HG02981 (cell line): Measurements from ENCODE around the gene SHANK3.

Experiments
- ATAC-seq: cut with Tn5 transposase; IDR thresholded peaks from one replicate; pipeline ENCODE4 v1.9.1; 2021; ENCODE audit warnings: mild to moderate bottlenecking, moderate library complexity; ENCODE audit not compliant: unreplicated experiment

SHANK3 gene

GRCh38 chr22:50711446-50712340 lies 39.1 kb downstream of the SHANK3 start:
- ATAC-seq = no peak

- ATAC-seq = no peak
Observed at GRCh38 chr22:50712341-50713007, 39.9 kb downstream of the SHANK3 start.

DNA sequence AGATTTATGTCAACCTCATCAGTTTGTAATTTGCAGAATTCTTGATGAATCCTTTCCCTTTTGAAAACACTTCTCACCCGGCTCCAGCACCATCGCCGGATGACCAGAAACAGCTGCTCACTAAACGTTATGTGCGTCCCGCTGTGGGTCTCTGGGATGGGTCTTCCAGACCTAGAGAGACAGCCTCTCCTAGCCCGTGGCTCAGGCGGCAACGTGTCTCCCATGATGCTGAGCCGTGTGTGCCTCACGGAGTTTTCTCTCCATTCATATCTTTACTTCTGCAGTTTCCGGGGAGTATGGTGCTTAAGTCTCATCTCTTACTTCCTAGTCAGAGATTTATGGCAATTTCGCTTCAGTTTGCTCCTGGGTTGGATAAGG lies 40.4 kb downstream of the SHANK3 start:
- no peak for ATAC-seq

DNA sequence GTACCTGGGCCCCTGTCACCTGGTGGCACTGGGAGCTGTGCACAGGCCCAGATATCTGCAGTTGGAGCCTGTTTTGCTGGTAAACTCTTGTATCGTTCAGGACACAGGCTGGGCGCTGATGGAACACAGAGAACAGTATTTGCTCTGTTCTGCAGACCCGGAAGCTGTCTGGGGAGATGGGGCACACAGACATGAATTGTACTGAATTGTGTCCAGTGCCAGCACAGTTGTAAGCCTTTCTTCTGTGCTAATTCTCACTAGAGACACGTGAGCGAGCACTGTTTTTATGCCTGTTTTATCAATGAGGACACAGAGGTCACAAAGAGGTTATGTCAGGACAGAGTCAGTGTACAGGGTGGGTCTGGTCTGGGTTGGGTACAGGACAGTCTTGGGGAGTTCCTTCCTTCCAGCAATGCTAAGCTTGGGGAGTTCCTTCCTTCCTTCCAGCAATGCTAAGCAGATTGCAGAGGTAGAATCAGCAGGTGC lies 41.0 kb downstream of the SHANK3 start:
- no peak for ATAC-seq

DNA sequence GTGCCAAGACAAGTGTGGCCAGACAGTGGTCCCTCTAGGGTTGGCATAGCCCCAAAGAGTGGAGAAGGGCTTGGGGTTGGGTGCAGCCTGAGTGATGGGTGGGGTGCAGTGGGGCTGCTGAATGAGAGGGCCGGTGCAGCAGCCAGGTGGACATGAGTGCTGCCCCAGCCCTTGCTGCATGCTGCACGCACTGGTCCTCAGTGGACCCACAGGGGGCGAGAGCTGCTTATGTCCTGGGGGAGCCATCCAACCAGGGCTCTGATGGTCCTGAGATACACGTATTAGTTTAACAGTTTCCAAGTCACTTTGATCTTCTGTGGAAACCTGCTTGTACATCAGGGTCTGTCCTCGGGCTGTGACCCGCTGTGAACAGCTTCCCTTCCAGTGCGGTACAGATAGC lies 41.5 kb downstream of the SHANK3 start:
- no peak for ATAC-seq

GRCh38 chr22:50714631-50715179 lies 42.1 kb downstream of the SHANK3 start:
- ATAC-seq = no peak

- no peak for ATAC-seq
Observed at GRCh38 chr22:50715250-50715649, 42.6 kb downstream of the SHANK3 start.

DNA sequence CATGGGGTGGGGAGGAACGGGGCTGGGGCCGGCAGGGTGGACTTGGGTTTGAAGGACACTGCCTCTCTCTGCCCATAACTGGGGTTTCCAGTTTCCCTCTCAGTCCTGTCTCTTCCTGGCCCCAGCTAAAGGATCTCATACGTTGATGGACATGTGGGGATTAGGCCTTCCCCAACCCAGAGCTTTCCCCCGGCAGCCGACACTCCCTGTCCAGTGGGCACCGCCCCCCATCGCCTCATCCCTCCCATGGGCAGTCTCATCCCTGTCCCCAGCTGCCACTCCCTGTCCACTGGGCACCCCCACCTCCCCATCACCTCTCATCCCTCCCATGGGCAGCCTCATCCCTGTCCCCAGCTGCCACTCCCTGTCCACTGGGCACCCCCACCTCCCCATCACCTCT lies 43.2 kb downstream of the SHANK3 start:
- no peak for ATAC-seq

- ATAC-seq = no peak
Observed at GRCh38 chr22:50716290-50717024, 43.8 kb downstream of the SHANK3 start.

DNA sequence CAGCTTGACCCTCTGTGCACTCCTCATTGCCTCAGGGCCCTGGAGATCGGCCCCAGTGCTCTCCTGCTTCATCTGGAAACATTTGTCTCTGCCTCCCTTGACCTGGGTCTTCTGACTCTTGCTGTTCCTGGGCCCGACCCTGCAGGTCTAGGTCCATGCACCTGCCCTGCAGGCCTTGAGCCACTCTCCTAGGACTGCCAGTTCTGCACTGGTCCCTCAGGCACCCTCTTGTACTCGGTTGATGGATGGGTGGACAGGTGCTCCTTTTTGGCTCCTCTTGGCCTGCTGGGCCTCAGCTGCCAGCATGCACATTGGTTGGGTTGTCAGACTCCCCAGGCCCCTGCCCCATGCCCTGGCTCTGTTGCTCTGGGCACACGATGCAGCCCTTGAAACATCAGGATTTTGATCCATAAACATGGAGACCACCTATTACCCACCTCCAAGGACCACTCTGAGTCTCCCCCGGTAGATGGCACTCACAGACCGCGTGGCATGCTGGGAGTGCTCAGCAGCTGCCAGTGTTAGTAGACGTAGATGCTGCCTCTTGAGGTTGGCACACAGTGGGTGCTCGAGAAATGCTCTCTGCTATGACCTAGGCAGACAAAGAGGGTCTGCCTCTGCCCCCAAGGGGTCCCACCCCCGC lies 45.2 kb downstream of the SHANK3 start:
- ATAC-seq = no peak

DNA sequence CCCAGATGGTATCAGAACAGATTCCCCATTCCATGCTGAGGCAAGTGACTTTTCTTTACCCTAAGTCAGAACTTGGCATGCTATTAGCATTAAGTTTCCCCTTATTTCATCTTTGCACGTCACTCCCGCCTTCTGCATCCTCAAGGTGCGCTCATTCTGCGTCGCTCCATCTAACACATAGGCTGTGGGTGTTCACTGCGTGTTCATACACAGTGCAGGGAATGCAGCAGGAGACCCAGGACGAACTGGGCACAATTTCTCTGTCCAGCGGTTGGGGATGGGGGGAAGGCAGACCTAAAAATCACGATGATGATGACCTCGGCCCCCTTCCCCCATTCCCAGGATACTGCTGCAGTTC lies 45.7 kb downstream of the SHANK3 start:
- no peak for ATAC-seq

GRCh38 chr22:50719814-50720300 lies 47.2 kb downstream of the SHANK3 start:
- ATAC-seq = no peak

DNA sequence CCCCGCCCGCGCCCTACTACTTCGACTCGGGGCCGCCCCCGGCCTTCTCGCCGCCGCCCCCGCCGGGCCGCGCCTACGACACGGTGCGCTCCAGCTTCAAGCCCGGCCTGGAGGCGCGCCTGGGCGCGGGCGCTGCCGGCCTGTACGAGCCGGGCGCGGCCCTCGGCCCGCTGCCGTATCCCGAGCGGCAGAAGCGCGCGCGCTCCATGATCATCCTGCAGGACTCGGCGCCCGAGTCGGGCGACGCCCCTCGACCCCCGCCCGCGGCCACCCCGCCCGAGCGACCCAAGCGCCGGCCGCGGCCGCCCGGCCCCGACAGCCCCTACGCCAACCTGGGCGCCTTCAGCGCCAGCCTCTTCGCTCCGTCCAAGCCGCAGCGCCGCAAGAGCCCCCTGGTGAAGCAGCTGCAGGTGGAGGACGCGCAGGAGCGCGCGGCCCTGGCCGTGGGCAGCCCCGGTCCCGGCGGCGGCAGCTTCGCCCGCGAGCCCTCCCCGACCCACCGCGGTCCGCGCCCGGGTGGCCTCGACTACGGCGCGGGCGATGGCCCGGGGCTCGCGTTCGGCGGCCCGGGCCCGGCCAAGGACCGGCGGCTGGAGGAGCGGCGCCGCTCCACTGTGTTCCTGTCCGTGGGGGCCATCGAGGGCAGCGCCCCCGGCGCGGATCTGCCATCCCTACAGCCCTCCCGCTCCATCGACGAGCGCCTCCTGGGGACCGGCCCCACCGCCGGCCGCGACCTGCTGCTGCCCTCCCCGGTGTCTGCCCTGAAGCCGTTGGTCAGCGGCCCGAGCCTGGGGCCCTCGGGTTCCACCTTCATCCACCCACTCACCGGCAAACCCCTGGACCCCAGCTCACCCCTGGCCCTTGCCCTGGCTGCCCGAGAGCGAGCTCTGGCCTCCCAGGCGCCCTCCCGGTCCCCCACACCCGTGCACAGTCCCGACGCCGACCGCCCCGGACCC lies 48.0 kb downstream of the SHANK3 start:
- no peak for ATAC-seq

GRCh38 chr22:50721257-50721844 lies 48.7 kb downstream of the SHANK3 start:
- ATAC-seq = no peak

DNA sequence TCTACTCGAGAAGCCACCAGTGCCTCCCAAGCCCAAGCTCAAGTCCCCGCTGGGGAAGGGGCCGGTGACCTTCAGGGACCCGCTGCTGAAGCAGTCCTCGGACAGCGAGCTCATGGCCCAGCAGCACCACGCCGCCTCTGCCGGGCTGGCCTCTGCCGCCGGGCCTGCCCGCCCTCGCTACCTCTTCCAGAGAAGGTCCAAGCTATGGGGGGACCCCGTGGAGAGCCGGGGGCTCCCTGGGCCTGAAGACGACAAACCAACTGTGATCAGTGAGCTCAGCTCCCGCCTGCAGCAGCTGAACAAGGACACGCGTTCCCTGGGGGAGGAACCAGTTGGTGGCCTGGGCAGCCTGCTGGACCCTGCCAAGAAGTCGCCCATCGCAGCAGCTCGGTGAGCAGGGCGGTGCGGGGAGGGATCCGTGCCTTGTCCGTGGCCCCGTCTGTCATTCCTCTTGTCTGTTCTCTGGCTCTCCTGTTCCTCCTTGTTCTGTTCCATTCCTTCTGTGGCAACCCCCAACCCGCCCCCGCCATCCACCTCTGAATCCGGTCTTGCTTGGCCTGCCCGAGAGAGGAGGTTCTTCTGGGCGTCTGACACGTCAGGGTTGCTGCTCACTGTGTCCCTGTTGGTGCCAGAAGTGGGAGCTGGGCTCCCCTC lies 49.6 kb downstream of the SHANK3 start:
- ATAC-seq = no peak
